NCI-H2196 treated with DMSO at 0.1 percent for 48 hours (cell line): ENCODE measurements around the gene ZNF554.

ENCODE experiments used
- DNase-seq: peaks from one replicate; lab custom pipeline; 2025; ENCODE audit not compliant: unreplicated experiment; lab: John Stamatoyannopoulos, UW

Gene ZNF554

DNA sequence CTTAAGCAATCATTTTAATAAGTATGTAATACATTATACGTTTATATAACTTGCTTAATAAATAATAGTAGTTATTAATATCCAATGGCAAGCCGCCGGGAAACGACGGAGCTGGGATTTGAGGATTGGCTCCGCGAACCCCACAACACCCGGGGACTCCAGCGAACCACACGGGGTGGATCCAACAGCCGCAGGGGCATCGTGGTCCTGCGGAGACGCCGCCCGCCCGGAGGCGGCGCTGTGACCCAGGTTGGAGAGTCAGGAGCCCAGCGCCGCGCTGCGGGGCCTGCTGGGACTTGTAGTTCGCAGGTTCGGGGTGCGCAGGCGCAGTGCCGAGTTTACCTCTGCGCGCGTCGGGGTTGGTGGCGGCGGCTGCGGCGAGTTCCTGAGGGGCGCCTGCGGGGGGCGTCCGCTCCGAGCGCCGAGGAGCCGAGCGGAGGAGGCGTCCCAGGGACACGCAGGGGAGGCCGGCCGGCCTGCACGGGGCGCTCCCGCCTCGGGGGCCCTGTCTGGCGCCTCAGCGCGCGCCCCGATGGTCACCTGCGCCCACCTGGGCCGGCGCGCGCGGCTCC, at the start of gene ZNF554:
Gene ZNF554, plus strand, starts transcription at position 329 of the 572 bp plus-strand sequence. Its CDS starts 204 bp downstream, at position 533.
- DNase-seq, result peak; percentile 92

DNA sequence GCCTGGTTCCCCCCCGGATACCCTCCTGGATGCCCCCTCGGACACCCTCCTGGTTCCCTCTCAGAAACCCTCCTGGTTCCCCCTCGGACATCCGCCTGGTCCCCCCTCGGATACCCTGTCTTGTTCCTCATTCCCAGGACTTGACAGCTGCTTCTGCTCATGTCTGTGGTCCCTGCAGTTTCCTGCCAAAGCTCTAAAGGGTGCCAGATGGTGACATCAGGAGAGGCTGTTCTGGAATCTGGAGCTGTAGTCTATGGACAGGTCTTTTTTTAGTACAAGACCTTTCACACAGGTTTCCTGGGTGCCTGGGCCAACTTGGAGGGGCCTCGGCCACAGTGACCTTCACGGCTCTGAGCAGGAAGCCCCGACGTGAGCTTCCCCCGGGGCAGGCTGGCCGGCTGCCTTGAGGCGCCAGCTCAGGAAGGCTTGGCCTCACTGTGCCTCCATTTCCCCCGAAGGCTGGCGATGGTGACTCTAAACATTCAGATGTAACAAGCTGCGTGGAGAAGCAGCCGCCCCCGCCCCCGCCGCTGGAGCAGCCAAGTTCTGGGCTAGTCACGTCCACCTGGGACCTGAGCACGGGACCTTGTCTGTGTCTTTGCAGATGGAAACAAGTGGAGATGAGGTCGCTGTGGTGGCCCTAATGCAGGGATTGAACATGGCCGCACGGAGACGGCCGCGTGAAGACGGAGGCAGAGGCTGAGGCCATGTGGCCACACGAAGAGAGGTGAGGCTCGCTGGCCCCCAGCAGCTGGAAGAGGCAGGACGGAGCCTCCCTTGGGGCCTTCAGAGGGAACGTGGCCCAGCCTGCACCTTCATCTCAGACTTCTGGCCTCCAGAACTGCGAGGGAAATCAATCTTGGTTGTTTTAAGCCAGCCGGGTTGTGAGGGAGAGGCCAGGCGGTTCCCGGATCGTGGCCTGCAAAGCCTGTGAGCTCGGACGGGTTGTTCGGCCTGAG, 49.3 kb upstream of the ZNF554 start:
- no peak for DNase-seq

DNA sequence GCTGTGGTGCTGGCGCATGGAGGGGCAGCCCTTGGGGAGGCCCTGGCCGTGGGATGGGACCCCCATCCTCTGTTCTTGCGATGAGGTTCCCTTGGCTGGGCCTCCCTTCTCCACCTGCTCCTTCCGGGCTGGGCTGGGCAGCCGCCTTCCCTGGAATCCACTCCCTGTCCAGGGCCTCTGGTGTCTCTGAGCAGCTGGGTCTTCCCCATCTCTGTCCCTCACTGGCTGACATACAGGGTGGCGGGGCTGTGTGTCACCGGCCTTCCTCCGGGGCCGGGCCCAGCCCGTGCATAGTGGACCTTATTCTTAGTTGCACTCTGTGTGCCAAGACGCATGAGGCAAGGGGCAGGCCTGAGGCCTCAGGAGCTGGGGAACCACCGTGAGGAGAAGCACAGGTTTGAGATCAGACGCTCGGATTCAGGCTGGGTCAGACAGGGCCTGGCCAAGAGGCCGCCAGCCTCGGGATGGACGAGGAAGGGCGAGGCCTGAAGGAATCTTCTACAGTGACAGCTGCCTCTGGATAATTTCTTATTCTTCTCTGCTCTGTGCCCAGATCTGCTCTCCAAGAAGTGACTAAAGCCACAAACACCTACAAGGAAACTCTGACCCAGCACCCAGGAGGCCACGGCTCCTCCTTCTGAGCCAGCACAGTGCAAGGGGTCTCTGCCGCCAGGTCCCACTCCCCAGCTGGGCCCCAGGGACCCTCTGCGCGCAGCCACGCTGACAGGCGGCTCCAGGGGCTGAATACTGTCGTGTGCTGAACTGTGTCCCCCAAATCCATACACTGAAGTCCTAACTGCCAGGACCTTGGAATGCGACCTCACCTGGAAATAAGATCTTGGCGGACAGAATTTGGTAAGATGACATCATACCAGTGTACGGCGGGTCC, 47.6 kb upstream of the ZNF554 start:
- DNase-seq, result no peak

DNA sequence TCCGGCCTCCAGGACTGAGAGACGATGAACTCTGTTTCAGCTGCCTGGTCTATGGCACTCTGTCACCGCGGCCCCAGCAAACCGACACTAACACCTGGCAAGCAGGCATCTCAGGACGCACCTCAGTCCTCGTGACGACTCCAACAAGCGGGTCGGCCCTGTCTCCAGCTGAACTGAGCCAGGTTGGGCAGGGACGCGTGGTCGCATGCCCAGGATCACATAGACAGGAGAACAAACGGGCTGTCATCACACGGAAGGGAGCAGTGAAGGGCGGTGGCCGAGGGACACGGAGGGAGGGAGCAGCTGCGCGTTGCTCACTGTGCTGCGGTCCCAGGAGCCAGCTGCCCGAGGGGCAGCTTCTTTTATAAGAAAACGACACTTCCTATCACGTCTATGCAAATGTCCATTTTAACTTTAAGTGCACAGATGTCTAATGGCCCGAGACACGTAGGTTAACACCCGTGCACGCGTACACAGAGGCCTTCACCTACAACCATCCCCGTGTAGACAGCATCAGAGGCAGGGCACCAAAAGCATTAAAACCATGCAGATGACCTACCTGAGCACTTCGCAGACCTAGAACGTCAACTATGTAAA, 45.5 kb upstream of the ZNF554 start:
- no peak for DNase-seq

DNA sequence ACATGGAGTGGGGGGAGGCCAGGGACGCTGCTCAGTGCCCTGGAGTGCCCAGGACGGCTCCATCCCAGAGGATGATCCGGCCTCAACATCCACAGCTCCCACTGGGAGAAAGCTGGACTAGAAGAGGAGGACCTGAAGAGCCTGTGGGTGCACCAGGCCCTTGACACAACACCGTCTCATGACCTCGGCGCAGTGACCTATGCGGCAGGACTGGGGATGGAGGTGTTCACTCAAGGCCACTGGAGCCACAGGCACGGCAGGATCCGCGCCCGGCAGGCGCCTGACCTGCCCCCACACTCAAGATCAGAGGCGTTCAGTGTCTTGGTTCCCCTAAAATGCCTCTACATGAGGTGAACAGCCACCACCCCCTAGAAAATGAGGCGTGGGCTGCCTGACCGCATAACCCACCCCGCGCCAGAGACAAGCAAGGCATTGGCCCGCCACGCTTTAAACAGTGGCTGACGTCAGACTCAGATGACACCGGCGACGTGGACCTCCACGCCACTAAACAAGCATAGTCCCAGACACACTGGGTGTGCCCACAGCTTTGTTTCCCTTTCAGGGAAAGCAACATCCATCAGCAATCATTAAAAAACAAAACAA, 44.6 kb upstream of the ZNF554 start:
- DNase-seq, result no peak

DNA sequence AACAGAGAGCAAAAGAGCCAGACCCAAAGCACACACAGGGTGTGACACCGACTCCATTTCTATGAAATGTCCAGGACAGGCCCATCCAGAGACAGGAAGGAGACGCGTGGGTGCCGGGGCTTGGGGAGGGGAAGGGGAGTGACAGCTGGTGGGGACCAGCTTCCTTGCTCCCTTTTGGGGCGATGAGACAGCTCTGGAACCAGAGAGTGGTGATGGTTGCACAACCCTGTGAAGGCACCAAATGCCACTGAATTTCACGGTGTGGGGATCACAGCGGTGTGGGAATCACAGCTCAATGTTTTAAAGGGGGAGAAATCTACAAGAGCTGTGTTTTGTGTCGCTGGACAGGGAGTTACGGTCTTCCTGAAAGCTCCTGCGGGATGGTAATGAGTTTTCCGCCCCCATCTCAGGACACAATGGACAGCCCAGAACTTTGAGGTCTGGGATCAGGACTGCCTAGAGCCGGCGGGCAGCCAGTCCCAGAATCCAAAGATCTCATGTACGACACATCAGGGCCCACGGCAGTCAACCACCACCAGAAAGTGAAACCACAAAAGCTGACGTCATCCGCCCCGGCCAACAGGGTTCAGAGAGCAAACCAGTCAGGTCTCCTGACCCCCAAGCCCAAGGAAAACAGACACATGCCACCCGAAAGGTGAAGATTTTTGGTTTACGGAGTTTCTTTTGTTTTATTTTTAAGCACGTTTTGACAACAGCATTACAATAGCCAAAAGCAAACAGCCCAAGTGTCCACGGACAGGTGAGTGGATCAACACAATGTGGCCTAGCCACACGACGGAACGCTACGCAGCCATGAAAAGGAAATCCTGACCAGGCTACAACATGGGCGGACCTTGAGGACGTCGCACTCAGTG, 43.9 kb upstream of the ZNF554 start:
- no peak for DNase-seq

DNA sequence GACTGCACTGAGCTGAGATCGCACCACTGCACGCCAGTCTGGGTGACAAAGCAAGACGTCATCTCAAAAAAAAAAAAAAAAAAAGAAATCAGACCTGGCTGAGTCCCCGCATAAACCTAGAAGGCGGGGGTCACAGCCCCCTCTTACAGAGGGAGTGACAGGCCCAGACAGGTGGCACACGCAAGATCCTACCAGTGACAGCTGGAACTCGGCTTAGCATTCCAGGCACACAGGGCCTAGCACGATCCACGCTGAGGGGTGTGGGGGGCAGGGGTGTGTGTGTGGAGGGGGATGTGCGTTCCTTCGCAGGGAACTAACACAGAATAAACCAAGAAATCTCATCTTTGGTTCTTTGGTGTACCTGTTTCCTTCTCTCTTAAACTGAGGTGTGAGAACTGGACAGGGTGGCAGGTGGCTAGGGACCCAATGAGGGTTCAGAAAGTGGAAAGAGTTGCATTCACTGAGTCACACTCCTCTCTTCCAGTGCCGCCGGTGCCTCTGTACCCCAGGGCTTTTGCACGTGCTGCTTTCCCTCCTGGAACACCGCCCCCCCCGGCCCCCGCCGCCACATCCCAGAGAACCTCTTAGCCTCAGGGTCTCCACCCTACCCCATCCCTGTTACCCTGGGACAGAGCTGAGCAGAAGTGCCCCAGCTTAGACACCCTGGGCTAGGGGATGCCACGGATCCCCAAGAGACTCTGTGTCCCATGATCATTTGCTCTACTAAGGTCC, 41.5 kb upstream of the ZNF554 start:
- no peak for DNase-seq

DNA sequence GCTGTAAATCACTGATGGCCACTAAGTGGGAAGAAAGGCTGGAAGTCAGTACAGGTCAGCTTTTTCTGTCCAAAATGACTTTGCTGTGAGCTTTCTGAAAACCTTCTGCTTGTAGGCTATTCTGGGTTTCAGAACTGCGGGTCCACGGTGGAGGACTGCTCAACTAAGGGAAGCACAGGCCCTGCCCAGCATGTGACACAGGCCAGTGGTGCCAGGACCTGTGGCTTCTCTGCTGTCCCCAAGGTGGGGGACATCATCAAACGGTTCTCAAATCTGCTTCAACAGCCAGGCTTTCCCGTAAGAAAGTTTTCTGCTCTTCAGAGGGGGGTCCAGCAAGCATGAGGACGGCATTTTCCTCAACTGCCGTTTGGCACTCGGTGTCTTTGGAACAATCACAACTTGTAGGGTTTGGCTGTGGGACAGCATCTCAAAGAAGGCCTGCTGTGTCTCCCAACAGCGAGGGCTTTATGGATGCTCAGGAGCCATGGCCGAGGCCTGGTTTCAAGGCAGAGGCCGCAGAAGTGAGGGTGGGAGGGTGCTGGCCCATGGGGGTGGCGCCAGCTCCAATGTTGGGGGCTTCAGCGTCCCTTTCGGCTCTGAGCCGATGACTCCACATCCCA, 40.4 kb upstream of the ZNF554 start:
- no peak for DNase-seq

DNA sequence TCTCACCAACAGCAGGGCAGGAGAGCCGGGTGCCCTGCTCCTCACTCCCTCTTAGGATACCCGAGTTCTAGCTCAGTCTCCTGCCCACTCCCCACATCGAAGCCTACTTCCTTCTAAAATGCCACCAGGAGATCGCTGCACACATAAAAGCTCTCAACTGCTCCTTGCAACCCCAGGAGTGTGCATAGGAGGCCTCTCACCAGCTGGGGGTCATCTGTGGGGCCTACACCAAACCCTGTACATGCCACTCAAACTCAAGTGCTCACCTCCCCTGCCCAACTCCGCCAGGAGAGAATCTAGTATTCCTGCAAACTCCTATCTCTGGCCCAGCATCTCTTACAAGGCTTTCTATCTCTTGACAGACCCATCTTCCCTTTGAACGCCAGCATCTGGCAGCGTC, 39.4 kb upstream of the ZNF554 start:
- DNase-seq, result no peak

DNA sequence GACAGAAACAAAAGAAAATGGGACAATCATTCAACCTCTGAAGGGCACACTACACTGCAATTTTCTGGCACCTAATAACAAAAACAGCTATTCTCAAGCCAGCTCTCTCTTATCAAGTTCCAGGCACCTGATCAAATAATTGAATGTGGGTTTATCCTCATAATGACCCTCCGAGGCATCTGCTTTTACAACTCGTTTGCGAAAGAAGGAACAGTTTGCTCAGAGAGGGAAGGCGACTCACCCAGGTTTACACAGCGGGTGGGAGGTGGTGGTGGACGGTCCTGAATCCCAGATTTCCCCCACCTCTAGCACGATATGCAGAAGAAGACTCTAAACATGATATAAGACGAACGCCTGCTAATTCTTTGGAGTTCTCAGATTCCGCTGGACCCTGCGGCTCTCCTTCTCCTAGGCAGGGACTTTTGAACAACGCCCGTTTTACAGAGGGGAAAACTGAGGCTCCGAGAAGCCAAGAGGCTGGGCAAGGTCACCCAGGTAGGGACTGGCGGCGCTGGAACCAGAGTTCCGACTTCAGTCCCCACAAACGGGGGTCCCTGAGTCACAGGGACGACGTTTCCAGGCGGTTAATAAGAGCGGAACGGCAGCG, 37.2 kb upstream of the ZNF554 start:
- no peak for DNase-seq

DNA sequence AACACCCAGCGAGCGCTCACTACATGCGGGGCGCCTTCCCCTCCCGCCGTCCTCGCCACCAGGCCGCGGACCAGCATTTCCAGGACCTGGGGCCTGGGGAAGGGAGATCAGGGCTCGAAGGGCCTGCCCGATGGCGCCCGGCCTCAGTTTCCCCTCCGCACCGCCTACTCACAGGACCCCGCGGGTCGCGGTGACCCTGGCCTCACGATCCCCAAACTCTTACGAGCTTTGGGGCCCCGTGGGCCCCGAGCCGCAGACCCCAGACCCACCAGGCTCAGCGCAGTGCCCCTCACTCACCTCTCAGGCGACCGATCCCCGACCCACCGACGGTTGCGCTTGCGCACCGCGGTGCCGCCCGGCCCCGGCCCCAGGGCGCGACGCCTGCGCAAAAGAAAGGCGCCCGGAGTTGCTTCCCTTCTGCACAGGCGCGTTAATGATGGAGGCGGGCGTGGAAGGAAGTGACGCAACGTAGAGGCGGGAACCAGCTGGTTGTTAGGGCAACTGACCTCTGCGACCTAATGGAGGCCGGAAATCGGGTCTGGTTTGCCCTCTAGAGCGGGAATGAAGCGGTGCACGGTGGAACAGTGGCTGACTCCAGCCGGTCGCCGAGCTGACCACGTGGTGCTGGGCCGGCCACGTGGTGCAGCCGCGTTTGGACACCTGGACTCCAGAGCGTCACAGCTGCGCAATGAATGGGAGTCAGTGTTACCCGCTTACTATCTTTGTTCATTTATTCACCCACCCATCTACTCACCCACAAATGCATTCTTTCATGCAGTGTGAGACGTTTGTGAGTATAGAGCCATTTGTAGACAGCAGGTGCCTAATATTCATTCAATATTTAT, 36.5 kb upstream of the ZNF554 start, which contains the start of gene SGTA:
Gene SGTA, minus strand, starts transcription at position 338 of the 845 bp plus-strand sequence. CDS start 14,205 bp downstream, outside the sequence.
- peak; percentile 99 for DNase-seq

DNA sequence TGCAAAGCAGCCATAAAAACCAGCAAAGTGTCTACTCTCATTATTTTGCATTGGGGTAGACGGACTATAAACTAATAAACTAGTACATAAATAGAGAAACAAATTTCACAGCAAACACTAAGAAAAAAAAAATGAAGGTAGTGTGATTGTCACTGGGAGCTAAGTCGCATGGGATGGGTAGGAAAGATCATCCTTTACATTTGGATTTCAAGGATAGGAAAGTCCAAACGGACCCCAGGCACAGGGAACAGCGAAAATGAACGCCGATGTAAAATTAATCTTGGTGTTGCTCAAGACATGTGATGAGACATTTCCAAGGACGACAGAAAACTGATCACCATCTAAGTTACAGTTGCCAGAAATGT, 35.9 kb upstream of the ZNF554 start:
- no peak for DNase-seq

DNA sequence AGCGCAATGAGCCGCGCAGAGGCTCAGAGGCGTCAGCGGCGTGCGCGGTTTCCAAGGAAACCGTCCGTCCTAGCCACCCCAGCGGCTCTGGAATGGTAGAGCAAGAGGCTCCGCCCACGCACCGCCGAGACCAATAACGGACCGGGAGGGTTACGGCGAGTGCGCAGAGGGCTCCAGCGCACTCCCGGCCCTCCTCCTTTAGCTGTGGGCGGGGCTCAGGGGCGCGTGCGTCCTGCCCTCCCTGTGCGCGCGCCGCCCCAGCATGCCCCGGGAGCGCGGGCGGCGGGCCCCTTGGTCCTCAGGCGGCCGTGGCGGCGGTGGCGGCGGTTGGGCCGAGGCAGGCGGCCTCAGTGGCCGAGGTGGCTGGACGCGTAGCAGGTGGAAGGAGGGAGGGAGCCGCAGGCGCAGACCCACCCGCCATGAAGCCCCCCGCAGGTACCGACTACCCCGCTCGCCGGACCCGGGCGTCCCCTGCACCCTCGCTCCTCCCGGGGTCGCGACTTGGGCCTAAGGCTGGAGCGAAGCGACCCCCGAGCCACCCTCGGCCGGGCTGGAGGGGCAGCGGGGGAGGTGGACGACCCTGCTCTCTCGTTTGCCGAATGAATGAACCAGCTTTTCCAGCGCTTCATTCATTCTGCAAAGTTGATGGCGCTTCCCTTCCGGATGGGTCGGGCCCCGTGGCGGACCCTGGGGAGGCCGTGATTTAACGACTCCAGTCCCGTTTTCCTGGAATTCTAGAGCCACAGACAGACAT, 34.2 kb upstream of the ZNF554 start, which contains the start of gene THOP1:
Gene THOP1, plus strand, starts transcription at position 260 of the 754 bp plus-strand sequence. Its CDS starts 160 bp downstream, at position 420.
- peak; percentile 97 for DNase-seq

DNA sequence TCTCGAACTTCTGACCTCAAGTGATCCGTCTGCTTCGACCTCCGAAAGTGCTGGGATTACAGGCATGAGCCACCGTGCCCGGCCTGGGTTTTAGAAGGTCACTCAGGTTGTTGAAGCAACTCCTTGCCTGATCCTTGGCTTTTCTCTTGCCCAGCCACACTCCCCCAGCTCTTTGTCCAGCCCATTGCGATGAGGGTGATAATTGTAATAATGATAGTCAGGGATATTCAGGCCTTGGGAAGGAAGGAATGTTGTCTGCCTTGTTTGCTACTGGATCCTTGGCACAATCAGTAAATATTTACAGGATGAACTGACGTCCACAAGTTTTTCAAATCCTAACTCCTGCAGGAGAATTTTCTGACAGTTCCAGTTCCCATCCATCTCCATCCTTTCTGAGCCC, 32.6 kb upstream of the ZNF554 start:
- DNase-seq, result no peak

DNA sequence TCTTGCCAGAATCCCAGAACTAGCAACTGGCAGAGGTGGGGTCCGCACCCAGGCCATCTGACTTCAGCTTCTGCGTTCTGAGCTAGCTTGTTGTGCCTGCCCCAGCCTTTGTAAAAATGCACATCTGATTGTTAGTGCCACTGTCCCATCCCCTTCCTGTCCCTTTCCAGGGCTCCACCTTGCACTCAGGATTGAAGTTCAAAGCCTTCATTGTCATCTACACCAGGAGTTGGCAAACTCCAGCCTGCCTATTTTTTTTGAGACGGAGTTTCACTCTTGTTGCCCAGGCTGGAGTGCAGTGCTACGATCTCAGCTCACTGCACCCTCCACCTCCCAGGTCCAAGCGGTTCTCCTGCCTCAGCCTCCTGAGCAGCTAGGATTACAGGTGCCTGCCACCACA, 31.4 kb upstream of the ZNF554 start:
- DNase-seq, result no peak

DNA sequence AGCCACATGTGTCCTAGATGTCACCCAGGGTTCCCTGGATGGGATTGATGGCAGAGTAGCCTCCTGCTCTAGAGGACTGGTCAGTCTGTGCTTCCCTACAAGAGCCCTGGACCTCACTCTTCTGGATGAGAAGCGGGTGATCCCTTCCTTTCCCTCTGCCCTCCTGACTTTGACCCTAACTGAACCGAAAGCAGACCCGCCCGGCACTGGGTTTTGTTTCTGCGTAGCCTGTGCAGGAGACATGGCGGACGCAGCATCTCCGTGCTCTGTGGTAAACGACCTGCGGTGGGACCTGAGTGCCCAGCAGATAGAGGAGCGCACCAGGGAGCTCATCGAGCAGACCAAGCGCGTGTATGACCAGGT, 29.5 kb upstream of the ZNF554 start:
- DNase-seq, result no peak
